Measurements from ENCODE around the gene CLIP1.
A peak's percentile ranks its signal among the peaks of the same experiment; 100 is the strongest.
"Not testable (repeated sequence)": the region's sequence is repeated elsewhere in the genome, so short reads cannot be mapped to it uniquely, and the experiment has no call there.

CLIP1 gene

GRCh38 chr12:122394626-122395194 is 27.8 kb downstream of the CLIP1 start:
- no peak for DNase-seq

DNA sequence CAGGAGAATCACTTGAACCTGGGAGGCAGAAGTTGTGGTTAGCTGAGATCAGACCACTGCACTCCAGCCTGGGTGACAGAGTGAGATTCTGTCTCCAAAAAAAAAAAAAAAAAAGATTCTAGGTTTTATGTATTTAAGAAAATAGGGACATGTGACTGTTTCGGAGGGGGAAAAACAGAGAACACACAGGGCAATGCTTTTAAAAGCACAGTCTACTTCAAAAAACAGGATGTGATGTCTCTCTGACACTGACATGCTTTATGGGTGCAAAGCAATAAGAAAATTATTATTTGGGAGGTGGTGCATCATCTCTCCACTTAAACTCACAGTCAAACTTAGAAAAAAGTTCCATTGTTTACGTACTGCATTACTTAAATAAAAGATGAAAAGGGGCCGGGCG is 28.7 kb downstream of the CLIP1 start:
- DNase-seq, result no peak

DNA sequence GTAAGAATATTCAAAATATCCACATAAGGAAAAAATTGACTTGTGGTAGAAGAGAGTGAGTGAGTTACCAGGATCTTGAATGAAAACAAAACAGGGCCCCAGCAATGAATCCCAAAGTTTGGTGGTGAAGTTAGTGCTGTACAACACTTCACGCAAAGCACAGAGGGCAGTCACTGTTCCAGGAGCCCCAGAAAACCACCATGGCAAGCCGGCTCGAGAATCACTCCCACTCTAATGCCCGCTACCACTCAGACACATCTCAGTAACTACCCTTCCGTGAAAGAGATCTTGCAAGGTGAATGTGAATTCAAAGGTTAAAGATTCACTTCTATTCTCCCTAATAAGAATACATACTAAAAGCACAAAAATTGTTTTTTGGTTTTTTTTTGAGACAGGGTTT is 30.1 kb downstream of the CLIP1 start:
- DNase-seq, result no peak

GRCh38 chr12:122389677-122390076 is 32.8 kb downstream of the CLIP1 start:
- DNase-seq, result no peak

DNA sequence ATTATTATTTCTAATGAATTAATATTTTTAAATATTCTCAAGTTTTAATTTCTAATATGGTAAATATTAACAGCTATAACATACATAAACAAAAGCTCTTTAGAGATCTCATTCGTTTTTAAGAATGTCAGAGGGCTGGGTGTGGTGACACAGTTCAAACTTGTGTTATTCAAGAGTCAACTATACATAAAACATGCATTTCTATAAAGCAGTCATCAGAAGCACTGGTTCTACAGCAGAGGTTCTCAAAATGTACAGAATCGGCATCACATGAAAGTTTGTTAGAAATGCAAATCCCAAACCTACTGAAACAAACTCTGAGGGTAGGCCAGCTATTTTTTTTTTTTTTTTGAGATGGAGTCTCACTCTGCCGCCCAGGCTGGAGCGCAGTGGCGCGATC is 34.6 kb downstream of the CLIP1 start:
- no peak for DNase-seq

- no peak for DNase-seq
Observed at GRCh38 chr12:122385171-122386016, 37.1 kb downstream of the CLIP1 start.

DNA sequence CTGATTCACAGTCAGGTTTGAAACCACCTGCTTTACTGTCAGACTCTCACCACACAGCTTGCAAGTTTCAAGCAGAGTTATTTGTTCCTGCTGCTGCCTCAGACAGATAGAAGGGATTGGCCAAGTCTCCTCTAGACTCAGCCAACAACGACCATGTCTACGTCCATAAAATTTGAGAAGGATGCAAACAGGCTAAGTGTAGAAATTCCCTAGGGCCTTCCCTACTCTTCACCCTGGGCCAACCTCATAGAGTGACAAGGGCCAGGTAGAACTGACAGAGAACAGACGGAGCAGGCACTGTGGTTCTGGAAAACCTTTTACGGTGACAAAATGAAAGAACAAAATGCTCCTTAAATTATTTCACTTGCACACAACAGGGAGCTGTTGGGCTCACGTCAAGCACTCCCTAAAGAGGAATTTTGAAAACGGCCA is 39.5 kb downstream of the CLIP1 start:
- DNase-seq, result no peak

GRCh38 chr12:122381021-122381420 is 41.4 kb downstream of the CLIP1 start:
- no peak for DNase-seq

- DNase-seq, result not testable (repeated sequence)
Observed at GRCh38 chr12:122376751-122377150, 45.7 kb downstream of the CLIP1 start.

- DNase-seq, result no peak
Observed at GRCh38 chr12:122374707-122375106, 47.8 kb downstream of the CLIP1 start.

- DNase-seq, result no peak
Observed at GRCh38 chr12:122371475-122372045, 50.9 kb downstream of the CLIP1 start.

DNA sequence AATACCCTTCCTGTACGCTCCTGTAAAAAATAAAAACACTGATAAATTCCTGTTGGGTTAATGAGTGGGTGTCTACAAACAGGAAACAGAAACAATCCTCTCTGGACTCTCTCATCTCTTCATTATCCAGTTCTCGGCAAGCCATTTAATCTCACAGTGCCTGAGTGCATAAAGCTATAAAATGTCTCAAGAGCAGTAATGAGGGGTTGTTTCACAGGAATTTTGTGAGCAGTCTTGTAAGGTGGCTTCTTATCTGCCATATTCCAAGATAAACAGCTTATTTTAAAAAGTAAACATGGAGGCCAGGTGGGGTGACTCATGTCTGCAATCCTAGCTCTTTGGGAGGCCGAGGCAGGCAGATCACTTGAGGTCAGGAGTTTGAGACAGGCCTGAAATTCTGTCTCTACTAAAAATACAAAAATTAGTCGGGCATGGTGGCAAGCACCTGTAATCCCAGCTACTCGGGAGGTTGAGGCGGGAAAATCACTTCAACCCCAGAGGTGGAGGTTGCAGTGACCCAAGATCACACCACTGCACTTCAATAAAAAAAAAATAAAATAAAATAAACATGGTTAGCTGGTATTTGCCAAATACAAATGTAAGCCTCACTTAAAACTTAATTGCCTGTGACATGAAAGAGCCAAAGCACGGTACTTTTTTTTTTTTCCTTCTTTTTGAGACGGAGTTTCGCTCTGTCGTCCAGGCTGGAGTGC is 54.0 kb downstream of the CLIP1 start:
- DNase-seq, result peak; percentile 25

DNA sequence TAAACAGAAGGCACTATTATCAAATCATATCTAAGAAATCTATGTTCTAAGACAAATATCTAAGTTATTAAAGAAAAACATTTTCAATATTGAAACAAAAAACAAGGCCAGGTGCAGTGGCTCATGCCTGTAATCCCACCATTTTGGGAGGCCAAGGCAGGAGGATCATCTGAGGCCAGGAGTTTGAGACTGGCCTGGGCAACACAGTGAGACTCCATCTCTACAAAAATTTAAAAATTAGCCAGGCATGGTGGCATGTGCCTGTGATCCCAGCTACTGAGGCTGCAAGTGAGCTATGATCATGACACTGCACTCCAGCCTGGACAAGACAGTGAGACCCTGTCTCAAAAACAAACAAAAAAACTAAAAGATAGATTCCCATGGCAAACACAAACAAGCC is 54.8 kb downstream of the CLIP1 start:
- not testable (repeated sequence) for DNase-seq

DNA sequence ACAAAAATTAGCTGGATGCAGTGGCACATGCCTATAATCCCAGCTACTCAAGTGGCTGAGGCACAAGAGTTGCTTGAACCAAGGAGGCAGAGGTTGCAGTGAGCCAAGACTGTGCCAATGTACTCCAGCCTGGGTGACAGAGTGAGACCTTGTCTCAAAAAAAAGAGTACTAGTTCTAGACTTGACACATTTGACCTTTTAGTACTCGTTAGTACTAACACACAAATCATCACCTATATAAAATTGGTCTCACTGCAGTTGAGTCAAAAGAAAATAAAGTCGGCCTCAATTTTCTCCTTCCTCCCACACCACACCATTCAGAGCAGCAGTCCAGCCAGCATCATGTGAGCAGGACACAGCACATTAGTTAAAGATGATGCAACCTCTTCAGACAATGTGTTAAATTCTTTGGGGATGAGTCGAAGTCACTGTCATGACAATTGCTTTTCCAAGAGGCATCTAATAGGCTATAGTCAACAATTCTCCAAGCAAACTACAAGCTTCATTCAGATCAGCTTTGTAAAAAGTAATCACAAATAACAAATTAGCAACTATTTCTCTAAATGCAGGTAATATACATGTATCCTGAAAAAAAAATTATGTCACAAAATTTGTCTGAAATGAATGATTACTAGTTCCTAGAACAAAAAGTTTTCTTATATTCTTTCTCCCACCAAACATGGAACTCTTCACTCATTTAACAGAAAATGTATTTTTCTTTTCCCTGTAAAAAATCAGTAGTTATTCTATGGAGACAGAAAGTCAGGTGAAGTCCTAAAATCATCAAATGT is 55.6 kb downstream of the CLIP1 start:
- DNase-seq, result no peak

- not testable (repeated sequence) for DNase-seq
Observed at GRCh38 chr12:122365226-122365625, 57.2 kb downstream of the CLIP1 start.

DNA sequence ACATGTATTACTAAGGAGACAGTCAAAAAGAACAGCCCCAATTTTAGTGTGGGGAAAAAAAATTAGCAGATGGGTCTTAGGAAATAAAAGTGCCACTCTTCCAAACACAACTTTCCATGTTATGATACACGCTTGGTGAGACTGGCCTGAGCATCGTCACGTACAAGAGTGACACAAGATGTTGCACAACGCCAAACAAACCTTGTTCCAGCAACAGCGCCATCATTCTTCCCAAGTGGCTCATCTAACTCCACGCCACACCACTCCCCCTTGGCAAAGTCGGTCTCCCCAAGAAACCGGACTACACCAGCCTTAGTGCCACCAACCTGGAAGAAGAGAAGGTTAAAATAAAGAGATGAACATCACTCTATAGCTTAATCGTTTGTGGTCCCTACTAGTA is 58.7 kb downstream of the CLIP1 start:
- no peak for DNase-seq

- no peak for DNase-seq
Observed at GRCh38 chr12:122362755-122363154, 59.7 kb downstream of the CLIP1 start.

- not testable (repeated sequence) for DNase-seq
Observed at GRCh38 chr12:122358403-122358802, 64.1 kb downstream of the CLIP1 start.

DNA sequence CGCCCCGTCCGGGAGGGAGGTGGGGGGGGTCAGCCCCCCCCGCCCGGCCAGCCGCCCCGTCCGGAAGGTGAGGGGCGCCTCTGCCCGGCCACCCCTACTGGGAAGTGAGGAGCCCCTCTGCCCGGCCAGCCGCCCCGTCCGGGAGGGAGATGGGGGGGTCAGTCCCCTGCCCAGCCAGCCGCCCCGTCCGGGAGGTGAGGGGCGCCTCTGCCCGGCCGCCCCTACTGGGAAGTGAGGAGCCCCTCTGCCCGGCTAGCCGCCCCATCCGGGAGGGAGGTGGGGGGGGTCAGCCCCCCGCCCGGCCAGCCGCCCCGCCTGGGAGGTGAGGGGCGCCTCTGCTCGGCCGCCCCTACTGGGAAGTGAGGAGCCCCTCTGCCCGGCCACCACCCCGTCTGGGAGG is 64.9 kb downstream of the CLIP1 start:
- not testable (repeated sequence) for DNase-seq

- not testable (repeated sequence) for DNase-seq
Observed at GRCh38 chr12:122356991-122357390, 65.5 kb downstream of the CLIP1 start.

- DNase-seq, result peak; percentile 38
Observed at GRCh38 chr12:122356192-122356635, 66.3 kb downstream of the CLIP1 start.

DNA sequence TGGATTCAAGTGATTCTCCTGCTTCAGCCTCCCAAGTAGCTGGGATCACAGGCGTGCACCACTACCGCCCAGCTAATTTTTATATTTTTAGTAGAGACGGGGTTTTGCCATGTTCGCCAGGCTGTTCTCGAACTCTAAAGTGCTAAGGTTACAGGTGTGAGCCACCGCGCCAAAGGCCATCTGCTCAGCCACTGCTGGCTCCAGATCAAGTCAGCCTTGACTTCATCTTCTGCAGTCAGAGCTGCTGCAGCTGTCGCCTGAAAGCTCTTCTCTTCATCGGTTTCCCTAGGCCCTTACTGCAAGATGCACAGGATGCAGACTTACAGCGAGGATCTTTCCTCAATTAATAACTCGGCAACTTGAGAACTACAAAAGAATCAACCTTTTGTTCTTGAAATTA is 66.8 kb downstream of the CLIP1 start:
- DNase-seq, result no peak

All from NCI-H774 (cell line).